GM12878 (cell line): ENCODE measurements around the gene STEAP3. TPM values are rescaled to one million over a fixed set of nuclear protein-coding genes. Genes with fewer than 3 reads are reported as not detected.

Experiments
- ATAC-seq: fragments of 200-7000 bp; cut with Tn5 transposase; 3 replicates; pipeline ENCODE4 v1.9.1; 2020; ENCODE audit warnings: mild to moderate bottlenecking, moderate library complexity
- BruUV-seq: library from RNA; stranded (reverse); fragments of 400-500 nt; replicated peaks from 2 replicates; lab custom pipeline; 2021; lab: Mats Ljungman, UMichigan
- CTCF ChIA-PET: fragments of 300-600 bp; sonication (Branson Sonifier 250); formaldehyde crosslinking; extraction: SDS; loops from one replicate; lab custom pipeline; 2021; ENCODE audit warnings: inconsistent platforms; lab: Yijun Ruan, JAX
- POLR2A ChIA-PET: fragments of 350-600 bp; formaldehyde crosslinking; extraction: SDS; loops from one replicate; lab custom pipeline; 2021; ENCODE audit warnings: inconsistent platforms; lab: Charles Lee
- RAD21 ChIA-PET: fragments of 300-600 bp; sonication (Branson Sonifier 250); formaldehyde crosslinking; loops from one replicate; lab custom pipeline; 2023; ENCODE audit warnings: antibody characterized with exemption; ENCODE audit not compliant: unreplicated experiment; lab: Charles Lee
- SMC1A ChIA-PET: fragments of 300-600 bp; sonication (Branson Sonifier 250); formaldehyde crosslinking; loops from one replicate; lab custom pipeline; 2023; ENCODE audit not compliant: unreplicated experiment, uncharacterized antibody; lab: Charles Lee
- DNase-seq: peaks from one replicate; pipeline ENCODE4 v3.0.0-alpha.2; 2011; ENCODE audit warnings: low read depth, low spot score
- FAIRE-seq: peaks from 3 replicates; lab custom pipeline; 2011; peaks lifted over from hg19 to GRCh38; lab: Jason Lieb, UNC
- H2AFZ ChIP-seq: 2 replicates; pipeline ENCODE4 v1.6.0; 2011; ENCODE audit warnings: low read depth, low read length, control low read depth; ENCODE audit not compliant: control insufficient read depth
- H3K27ac ChIP-seq: 2 replicates; pipeline ENCODE4 v1.5.1; 2011; ENCODE audit warnings: control low read depth; ENCODE audit not compliant: control insufficient read depth, insufficient read depth
- H3K27me3 ChIP-seq, 2 experiments: replicated peaks in 1 of 2; 2 replicates each; pipeline versions ENCODE4 v1.6.0 to v1.6.1; 2011; ENCODE audit warnings: low read length in 1 of 2; ENCODE audit not compliant: control insufficient read depth in 2 of 2, insufficient read depth in 2 of 2
- H3K36me3 ChIP-seq, 2 experiments: 2 replicates each; pipeline ENCODE4 v1.5.1; 2011; ENCODE audit warnings: low read length in 1 of 2; ENCODE audit not compliant: control insufficient read depth in 2 of 2, insufficient read depth in 2 of 2
- H3K4me1 ChIP-seq: 2 replicates; pipeline ENCODE4 v1.6.1; 2011; ENCODE audit warnings: mild to moderate bottlenecking, low read length, moderate library complexity, mixed read lengths; ENCODE audit not compliant: control insufficient read depth, insufficient read depth
- H3K4me2 ChIP-seq: 2 replicates; pipeline ENCODE4 v1.6.0; 2011; ENCODE audit warnings: control low read depth; ENCODE audit not compliant: control insufficient read depth, insufficient read depth
- H3K4me3 ChIP-seq: fragments of 200-600 bp; sonication (generic); 2 replicates; pipeline ENCODE4 v1.5.1; 2016
- H3K79me2 ChIP-seq: 2 replicates; pipeline ENCODE4 v1.6.0; 2011; ENCODE audit warnings: low read length; ENCODE audit not compliant: control insufficient read depth, insufficient read depth
- H3K9ac ChIP-seq: 2 replicates; pipeline ENCODE4 v1.8.0; 2011; ENCODE audit warnings: low read length, control low read depth, mixed read lengths; ENCODE audit not compliant: control insufficient read depth, insufficient read depth
- H3K9me3 ChIP-seq: replicated peaks from 3 replicates; pipeline ENCODE4 v1.5.1; 2011; ENCODE audit warnings: mild to moderate bottlenecking, low read length; ENCODE audit not compliant: control insufficient read depth, insufficient read depth
- H4K20me1 ChIP-seq: 2 replicates; pipeline ENCODE4 v1.6.0; 2011; ENCODE audit not compliant: control insufficient read depth, insufficient read depth
- CREM ChIP-seq: IDR thresholded peaks from 2 replicates; pipeline ENCODE4 v1.6.1; 2014; ENCODE audit warnings: antibody characterized with exemption, low read depth
- ELK1 ChIP-seq: IDR thresholded peaks from 2 replicates; pipeline ENCODE4 v1.6.1; 2012; ENCODE audit warnings: low read depth, low read length, improper control_type of control experiment
- GATAD2B ChIP-seq: fragments of 450-650 bp; conservative IDR thresholded peaks from 2 replicates; pipeline ENCODE4 v1.6.1; 2017; ENCODE audit warnings: low read depth, mild to moderate bottlenecking, moderate library complexity
- IRF5 ChIP-seq: fragments of 450-650 bp; IDR thresholded peaks from 2 replicates; pipeline ENCODE4 v1.6.1; 2017; ENCODE audit warnings: borderline replicate concordance
- MXI1 ChIP-seq: fragments of 150-350 bp; IDR thresholded peaks from 2 replicates; pipeline ENCODE4 v1.6.1; 2011; ENCODE audit warnings: low read depth, mild to moderate bottlenecking, inconsistent platforms, low read length, improper control_type of control experiment
- MYC ChIP-seq: IDR thresholded peaks from 2 replicates; pipeline ENCODE4 v1.6.1; 2011; ENCODE audit warnings: mild to moderate bottlenecking, low read length, moderate library complexity, inconsistent platforms; ENCODE audit not compliant: insufficient read depth, insufficient replicate concordance, insufficient read length, severe bottlenecking
- SKIL ChIP-seq: fragments of 450-650 bp; IDR thresholded peaks from 2 replicates; pipeline ENCODE4 v1.6.1; 2017; ENCODE audit warnings: mild to moderate bottlenecking, low read depth, inconsistent platforms; ENCODE audit not compliant: poor library complexity, severe bottlenecking
- SMC3 ChIP-seq: IDR thresholded peaks from 2 replicates; pipeline ENCODE4 v1.6.1; 2011; ENCODE audit warnings: low read length, improper control_type of control experiment, borderline replicate concordance
- SREBF1 ChIP-seq: IDR thresholded peaks from 2 replicates; pipeline ENCODE4 v1.6.1; 2012; ENCODE audit warnings: mild to moderate bottlenecking, low read length
- SUPT20H ChIP-seq: IDR thresholded peaks from 2 replicates; pipeline ENCODE4 v1.6.1; 2011; ENCODE audit warnings: low read depth, mild to moderate bottlenecking, low read length, moderate library complexity, borderline replicate concordance; ENCODE audit not compliant: control insufficient read depth
- TCF12 ChIP-seq: IDR thresholded peaks from 2 replicates; pipeline ENCODE4 v1.6.1; 2011; ENCODE audit warnings: low read depth, mild to moderate bottlenecking, low read length
- ZZZ3 ChIP-seq: IDR thresholded peaks from 2 replicates; pipeline ENCODE4 v1.6.1; 2011; ENCODE audit warnings: low read depth; ENCODE audit not compliant: control insufficient read depth, insufficient read length
- WGBS: methylation state at CpG from one replicate; pipeline ENCODE4 v1.1.6; 2016; ENCODE audit warnings: low lambda C conversion rate; ENCODE audit not compliant: insufficient replicate concordance, insufficient coverage; ENCODE audit errors: missing lambda C conversion rate; 5-methylcytosine and 5-hydroxymethylcytosine counted together
- in situ Hi-C: fragments of 300-500 bp; cut with MboI; formaldehyde crosslinking; loops from 9 replicates; pipeline ENCODE4 v1.14.3; 2018; ENCODE audit warnings: mixed read lengths
- intact Hi-C: fragments of 100-400 bp; cut with micrococcal nuclease; formaldehyde crosslinking; loops from one replicate; pipeline ENCODE4 v1.14.2; 2022; ENCODE audit not compliant: unreplicated experiment
- polyA plus RNA-seq, 11 experiments: library from polyadenylated mRNA; depleted of rRNA in 4 of 11; unstranded in 6 of 11; stranded (reverse) in 5 of 11; fragments of >200 nt; fragmentation: Nextera tagmentation in 4 of 11; fragmentation: Illumina TruSeq in 1 of 11; extraction: Ambion mirVana in 4 of 11; extraction: Trizol in 1 of 11; gene quantifications; 1 replicate in 1 of 11; 2 replicates in 10 of 11; pipeline versions ENCODE4 v1.2.1 to v1.2.3, GENCODE V29; 2011 to 2016; ENCODE audit warnings: inconsistent platforms in 2 of 11, missing spikeins in 2 of 11, low read depth in 1 of 11
- total RNA-seq, 4 experiments: library from RNA; depleted of rRNA in 3 of 4; stranded (reverse); fragments of >200 nt in 3 of 4; fragmentation: Illumina TruSeq in 1 of 4; extraction: Trizol in 1 of 4; gene quantifications; 2 replicates each; pipeline versions ENCODE4 v1.2.1 to v1.2.3, GENCODE V29; 2013 to 2021

Gene STEAP3
- total and polyA plus RNA-seq, 10 of the 15 experiments (the other 5 are each of a cell fraction or from before 2014, with no cell fraction given) = 0.42 to 8.3 (median 4.8) TPM

- no peak for FAIRE-seq
- no TSS peak for BruUV-seq
- Histone ChIP-seq H3K9me3 (no peaks in the 10 kb centered on the region), H3K27me3 (no peaks in the 10 kb centered on the region), H3K36me3 (no peaks in the 10 kb centered on the region; a peak in 1 of 4 replicates), H3K27ac (no peak overlapping the region), H3K79me2 (no peaks in the 10 kb centered on the region), H3K4me3 (no peak overlapping the region), H3K4me2 (no peak overlapping the region), H2AFZ (no peak overlapping the region), H3K9ac (no peak overlapping the region), H4K20me1 (no peaks in the 10 kb centered on the region), H3K4me1 (no peaks in the 10 kb centered on the region)
- intact Hi-C loops (no loop called here), in situ Hi-C loops (no loop called here)
- POLR2A ChIA-PET = interaction anchor here (0.6 kb wide), 1 partner anchor 45 kb away, joined by 3 read pairs; no protein-coding TSS in a partner anchor
- no peak for ATAC-seq
- TF ChIP-seq ZZZ3 (no peak), MXI1 (no peak)
- DNase-seq = no peak
- WGBS = 81% methylated on average over 12 of the region's 12 CpGs
- CTCF ChIA-PET = interaction anchor here (2.3 kb wide), 1 partner anchor 374 kb away, joined by 6 read pairs; no protein-coding TSS in a partner anchor
- SMC1A ChIA-PET = no interaction called here
- RAD21 ChIA-PET = no interaction called here
Observed at GRCh38 chr2:119255760-119256581, 32.3 kb downstream of the STEAP3 start.

- no peaks in the 10 kb centered on the region for H3K4me1 ChIP-seq
- intact Hi-C loops = no loop called here
- H3K79me2 ChIP-seq = no peaks in the 10 kb centered on the region
- no peak overlapping the region for H3K4me3 ChIP-seq
- no peak overlapping the region for H3K9ac ChIP-seq
- H3K36me3 ChIP-seq = no peaks in the 10 kb centered on the region; a peak in 1 of 4 replicates
- no peak overlapping the region for H3K27ac ChIP-seq
- FAIRE-seq = no peak
- in situ Hi-C loops = no loop called here
- no peak overlapping the region for H3K4me2 ChIP-seq
- no peak for ATAC-seq
- no peak for DNase-seq
- 75% methylated on average over 2 of the region's 2 CpGs for WGBS
- no peaks in the 10 kb centered on the region for H3K27me3 ChIP-seq
- SMC1A ChIA-PET = no interaction called here
- no peaks in the 10 kb centered on the region for H3K9me3 ChIP-seq
- no peak overlapping the region for H2AFZ ChIP-seq
- BruUV-seq = no TSS peak
- POLR2A ChIA-PET = no interaction called here
- CTCF ChIA-PET = no interaction called here
- H4K20me1 ChIP-seq = no peaks in the 10 kb centered on the region
- RAD21 ChIA-PET = no interaction called here
- TF ChIP-seq ELK1 (no peak), SKIL (no peak), GATAD2B (no peak), SMC3 (no peak), TCF12 (no peak), SREBF1 (no peak), CREM (no peak), SUPT20H (no peak), MYC (no peak), IRF5 (no peak)
Observed at GRCh38 chr2:119256582-119256921, 32.9 kb downstream of the STEAP3 start.
